ENCODE data around the gene ELF3.

DNA sequence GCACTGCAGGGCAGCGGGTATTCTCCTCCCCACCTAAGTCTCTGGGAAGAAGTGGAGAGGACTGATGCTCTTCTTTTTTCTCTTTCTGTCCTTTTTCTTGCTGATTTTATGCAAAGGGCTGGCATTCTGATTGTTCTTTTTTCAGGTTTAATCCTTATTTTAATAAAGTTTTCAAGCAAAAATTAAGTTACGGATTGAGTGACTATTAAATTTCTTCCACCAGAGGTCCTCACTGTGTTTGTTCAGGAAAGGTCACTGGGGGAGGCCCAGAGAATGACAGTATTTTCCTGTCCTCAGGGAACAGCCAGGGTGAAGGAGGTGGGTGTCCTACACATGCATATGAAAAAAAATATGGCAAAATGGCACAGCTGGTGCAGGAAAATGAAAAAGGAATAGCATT lies 4.4 kb upstream of the ELF3 start:
- TF ChIP-seq POLR2AphosphoS5 (IDR thresholded peaks at IDR 0.05; ENCODE audit: borderline replicate concordance, low read depth, low read length) (no peak), EZH2 (IDR thresholded peaks at IDR 0.05) (no peak)

Measured in SK-N-MC (cell line).